ENCODE data around the gene UBE4B. TPM values are rescaled to one million over a fixed set of nuclear protein-coding genes. Genes with fewer than 3 reads are reported as not detected.

UBE4B gene
- total and polyA plus RNA-seq, 8 donors, result 38.0 to 54.1 (median 48.3) TPM

- Histone ChIP-seq H3K4me3 (no peak overlapping the region), H3K4me1 (peaks cover 0 to 37% of the 10 kb centered on the region in 2 donors), H3K27ac (peak overlapping the region; percentile 28 to 77), H3K9me3 (no peaks in the 10 kb centered on the region), H3K36me3 (no peaks in the 10 kb centered on the region), H3K27me3 (peaks cover 6 to 46% of the 10 kb centered on the region in 2 donors)
- intact Hi-C loops (cut with DNase I), result no loop called here
- no peak for TF ChIP-seq CTCF (IDR thresholded peaks at IDR 0.05)
- ATAC-seq (peak; percentile 59), DNase-seq (peak in 1 of 4 donors; percentile 40)
Measured at GRCh38 chr1:9990944-9991343, 41.8 kb upstream of the UBE4B start.

GRCh38 chr1:9992910-9993309 is 39.8 kb upstream of the UBE4B start:
- Histone ChIP-seq H3K27ac (no peak overlapping the region), H3K36me3 (no peaks in the 10 kb centered on the region), H3K4me3 (no peak overlapping the region), H3K4me1 (peaks cover 3 to 51% of the 10 kb centered on the region in 2 donors), H3K9me3 (no peaks in the 10 kb centered on the region), H3K27me3 (peaks cover 23 to 65% of the 10 kb centered on the region in 2 donors)
- TF ChIP-seq CTCF (IDR thresholded peaks at IDR 0.05), result no peak
- DNase-seq (peak in 1 of 4 donors; percentile 10), ATAC-seq (no peak)
- intact Hi-C loops (cut with DNase I), result no loop called here

DNA sequence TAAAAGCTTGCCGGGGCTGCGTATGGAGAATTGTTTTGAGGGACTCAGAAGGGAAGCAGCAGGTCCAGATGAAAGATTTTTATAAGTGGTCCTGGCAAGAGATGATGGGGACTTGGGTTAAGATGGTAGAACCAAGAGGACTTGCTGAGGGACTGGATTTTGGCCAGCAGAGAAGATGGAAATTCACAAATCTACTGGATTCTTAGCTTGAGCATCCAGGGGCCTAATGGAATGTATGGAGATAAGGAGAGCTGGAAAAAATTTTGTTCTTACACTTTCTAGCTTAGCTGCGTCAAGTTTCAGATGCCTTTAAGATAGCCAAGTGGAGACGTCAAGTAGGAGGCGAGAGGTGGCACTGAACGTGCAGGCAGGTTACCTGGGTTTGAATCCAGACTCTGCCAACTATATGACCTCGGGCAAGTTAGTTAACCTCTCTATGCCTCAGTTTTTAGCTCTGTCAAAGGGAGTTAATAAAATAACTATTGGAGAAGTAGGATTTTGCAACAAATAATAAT is 39.1 kb upstream of the UBE4B start:
- no peak for TF ChIP-seq CTCF (IDR thresholded peaks at IDR 0.05)
- H3K9me3 ChIP-seq, result no peaks in the 10 kb centered on the region
- peak in 1 of 4 donors; percentile 0 for DNase-seq
- H3K4me1 ChIP-seq, result peaks cover 4 to 55% of the 10 kb centered on the region in 2 donors
- H3K36me3 ChIP-seq, result no peaks in the 10 kb centered on the region
- peaks cover 26 to 72% of the 10 kb centered on the region in 2 donors for H3K27me3 ChIP-seq
- H3K4me3 ChIP-seq, result no peak overlapping the region
- intact Hi-C loops (cut with DNase I), result no loop called here
- no peak for ATAC-seq
- H3K27ac ChIP-seq, result no peak overlapping the region

GRCh38 chr1:9996624-9997582 is 35.9 kb upstream of the UBE4B start, which contains the start of gene RBP7:
RBP7 (plus strand) TSS chr1:9997228; CDS start chr1:9997259, 31 bp downstream.
- TF ChIP-seq CTCF (IDR thresholded peaks at IDR 0.05), result no peak

More at GRCh38 chr1:9996624-9997582, 35.9 kb upstream of the UBE4B start, which contains the start of gene RBP7:
- no peaks in the 10 kb centered on the region for H3K9me3 ChIP-seq
- no peak within 1 kb of the TSS for H3K27ac ChIP-seq
- H3K27me3 ChIP-seq, result peaks cover 33 to 97% of the 10 kb centered on the region in 2 donors
- H3K4me3 ChIP-seq, result peak within 1 kb of the TSS; percentile 18 to 49
- intact Hi-C loops (cut with DNase I), result no loop called here
- DNase-seq (peak in 2 of 4 donors; percentile 45 to 91), ATAC-seq (peak; percentile 56)
- H3K4me1 ChIP-seq, result peaks cover 4 to 33% of the 10 kb centered on the region in 2 donors
- H3K36me3 ChIP-seq, result no peaks in the 10 kb centered on the region
